Middle frontal gyrus (tissue), 1 donor: ENCODE measurements around the gene LRTM2.
"Not testable (repeated sequence)": the region's sequence is repeated elsewhere in the genome, so short reads cannot be mapped to it uniquely, and the experiment has no call there.

Source experiments
- DNase-seq: peaks from one replicate; pipeline ENCODE4 v3.0.0-alpha.2; 2015; ENCODE audit warnings: low spot score; ENCODE audit errors: extremely low spot score

LRTM2 gene

DNA sequence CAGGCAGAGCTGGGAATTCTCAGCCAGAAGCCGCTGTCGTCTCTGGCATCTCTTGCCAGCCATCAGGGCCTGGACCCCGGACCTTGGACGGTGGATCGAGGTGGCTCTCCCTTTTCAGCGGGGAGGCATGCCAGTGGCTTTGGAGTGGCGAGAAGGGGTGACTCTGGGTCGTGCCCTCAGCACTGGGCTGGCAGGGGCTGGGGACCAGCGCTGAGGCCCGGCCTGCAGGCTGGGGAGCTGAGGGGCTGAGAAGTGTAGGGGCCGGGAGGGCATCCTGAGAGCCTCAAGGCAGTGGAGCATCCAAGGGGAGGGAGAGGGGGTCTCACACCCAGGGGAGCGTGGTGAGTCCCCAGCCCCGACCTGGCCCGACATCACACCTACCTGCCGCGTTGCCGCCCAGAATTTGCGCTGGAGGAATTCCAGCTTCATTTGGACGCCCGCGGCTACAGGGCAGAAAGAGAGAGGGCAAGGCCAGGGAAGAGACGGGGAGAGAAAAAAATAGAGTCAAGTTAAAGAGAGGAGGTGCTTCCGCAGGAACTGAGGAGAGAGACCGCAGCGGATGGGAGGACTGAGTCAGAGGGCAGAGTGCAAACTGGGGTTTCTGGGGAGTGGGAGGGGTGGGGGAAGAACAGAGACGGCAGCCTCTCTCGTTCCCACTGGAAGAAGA is 9.0 kb upstream of the LRTM2 start:
- DNase-seq = no peak

DNA sequence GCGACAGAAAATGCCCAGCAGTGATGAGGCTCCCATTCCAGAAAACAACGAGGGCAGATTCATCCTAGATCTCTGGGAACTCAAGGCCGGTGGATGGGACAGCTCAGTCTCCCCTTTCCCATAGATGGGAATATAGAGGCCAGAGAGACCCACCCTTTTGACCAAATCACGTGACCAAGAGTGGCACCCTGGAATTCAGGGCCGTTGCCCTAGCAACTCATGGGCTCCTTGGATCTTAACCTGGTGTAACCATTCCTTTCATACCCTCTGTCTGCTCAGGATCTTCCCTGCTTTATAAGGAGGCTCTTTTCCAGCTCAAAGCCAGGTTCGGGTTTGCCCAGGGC is 8.4 kb upstream of the LRTM2 start:
- DNase-seq = no peak

DNA sequence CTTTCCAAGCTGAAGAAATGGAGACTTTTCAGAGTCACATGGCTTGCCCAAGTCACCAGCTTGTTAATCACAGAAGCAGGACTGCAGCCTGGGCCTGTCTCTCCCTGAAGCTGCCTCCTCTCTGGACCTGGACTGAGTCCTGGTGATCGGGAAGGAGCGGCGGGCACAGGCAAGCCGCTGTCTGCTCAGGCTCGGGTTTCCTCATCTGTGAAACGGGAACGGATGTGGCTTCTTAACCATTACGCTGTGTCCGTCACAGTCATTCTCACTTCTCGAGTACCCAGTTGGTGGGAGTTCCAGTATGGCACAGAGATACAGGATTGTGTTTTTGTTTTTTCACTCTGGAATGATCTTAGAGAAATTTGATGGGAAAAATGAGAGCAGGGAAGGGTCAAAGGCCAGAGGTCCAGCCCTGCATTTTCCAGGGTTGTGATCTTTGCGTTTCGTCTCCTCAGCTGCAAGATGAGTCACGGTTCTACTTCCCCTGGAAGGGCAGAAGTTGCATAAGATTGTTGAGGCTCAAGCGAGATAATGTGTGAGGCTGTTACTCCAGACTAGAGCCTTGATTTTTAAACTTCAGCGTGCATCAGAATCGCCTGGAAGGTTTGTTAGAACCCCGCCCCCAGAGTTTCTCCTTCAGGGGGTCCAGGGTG is 7.6 kb upstream of the LRTM2 start:
- no peak for DNase-seq

DNA sequence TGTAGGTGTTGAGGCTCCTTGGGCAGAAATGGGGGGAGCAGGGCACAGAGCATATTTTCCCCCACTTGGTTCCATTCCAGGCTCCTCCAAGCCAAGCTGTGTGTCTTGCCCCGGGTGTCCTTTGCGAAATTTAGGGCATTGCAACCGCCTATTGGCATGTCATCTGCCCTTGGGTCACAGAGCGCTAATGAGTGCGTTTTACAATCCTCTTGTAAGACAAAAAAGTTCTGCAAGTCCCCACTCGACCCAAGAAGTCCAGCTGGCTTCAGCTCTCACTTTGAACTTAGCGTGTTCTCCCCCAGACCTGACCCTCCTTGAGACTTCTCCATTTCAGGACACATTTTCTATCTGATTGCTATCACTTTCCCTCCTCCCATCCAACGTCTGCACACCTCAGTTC is 6.1 kb upstream of the LRTM2 start:
- no peak for DNase-seq

DNA sequence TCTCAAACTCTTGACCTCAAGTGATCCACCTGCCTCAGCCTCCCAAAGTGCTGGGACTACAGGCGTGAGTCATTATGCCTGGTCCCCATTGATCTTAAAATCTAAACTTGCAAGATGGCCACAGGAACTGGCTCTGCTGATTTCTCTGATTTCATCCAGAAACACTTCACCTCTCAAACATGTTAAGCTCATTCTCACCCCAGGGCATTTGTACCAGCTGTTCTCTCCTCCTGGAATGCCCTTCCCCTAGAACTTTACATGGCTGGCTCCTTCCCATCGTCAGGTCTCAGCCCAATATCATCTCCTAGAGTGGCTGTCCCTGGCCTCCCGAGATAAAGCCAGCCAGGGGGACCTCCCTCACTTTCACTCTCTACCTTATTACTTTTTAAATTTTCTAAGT is 5.3 kb upstream of the LRTM2 start:
- no peak for DNase-seq

DNA sequence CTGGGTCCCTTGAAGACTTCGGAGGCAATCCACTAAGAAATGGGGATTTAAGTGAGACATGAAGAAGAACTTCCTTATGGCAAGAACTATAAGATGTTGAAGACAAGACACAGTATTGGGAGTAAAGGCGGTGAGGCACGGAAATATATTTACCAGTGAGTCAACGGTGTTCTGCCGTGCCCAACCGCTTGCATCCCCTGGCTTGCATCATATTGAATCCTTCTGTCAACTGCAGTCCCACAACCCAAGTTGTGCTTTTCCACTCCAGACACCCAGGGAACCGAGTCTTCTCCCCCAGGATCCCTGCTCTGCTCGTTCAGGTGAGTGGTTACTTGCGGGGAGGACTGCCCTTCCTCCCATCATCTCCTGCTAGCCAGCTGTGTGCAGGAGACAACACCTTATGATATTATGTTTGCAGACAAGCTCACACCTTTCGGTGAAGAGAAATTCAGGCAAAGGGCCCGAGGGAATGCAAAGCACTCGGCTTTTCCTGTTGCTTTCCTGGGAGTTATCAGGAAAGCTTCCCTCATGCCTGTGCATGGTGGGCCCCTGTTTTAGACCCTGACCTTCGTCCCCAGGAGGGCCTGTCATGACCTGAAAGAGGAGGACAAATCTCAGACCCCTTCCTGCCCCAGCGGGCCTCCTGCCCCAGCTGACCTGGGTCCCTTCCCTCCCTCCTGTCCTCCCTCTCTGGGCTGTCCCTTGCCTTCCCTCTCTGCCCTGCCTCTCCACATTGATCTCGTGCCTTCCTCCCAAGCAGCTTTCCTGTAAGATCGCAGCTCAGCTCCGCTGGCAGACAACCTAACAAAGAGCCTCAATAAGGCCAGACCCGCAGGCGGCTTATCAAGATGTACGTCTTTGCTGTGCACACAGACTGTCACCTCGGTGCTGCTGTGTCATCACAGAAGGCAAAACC is 4.3 kb upstream of the LRTM2 start:
- DNase-seq = no peak

DNA sequence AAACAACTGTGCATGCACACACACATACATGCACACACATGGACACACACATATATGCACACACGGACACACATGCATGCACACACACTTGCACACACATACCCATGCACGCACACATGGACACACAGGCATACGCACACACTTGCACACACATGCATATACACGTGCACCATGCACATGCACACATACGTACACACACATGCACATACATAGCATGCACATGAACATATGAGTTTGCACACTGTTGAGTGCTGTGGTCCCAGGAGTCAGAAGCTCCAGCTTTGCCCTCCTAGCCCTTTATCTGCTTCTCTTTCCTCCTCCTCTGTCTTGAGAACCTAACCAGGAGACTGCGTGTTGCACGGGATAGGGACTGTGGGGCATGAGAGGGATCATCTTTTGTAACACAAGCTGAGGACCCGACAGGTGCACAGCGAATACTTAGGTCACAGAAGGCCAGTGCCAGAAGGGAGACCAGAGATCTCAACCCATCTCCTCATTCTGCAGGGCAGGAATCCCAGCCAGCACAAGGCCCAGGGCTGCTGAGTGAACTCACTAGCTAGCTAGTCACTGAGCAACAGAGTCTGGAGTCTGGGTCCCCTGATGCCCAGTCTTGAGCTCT is 3.5 kb upstream of the LRTM2 start:
- DNase-seq = no peak

DNA sequence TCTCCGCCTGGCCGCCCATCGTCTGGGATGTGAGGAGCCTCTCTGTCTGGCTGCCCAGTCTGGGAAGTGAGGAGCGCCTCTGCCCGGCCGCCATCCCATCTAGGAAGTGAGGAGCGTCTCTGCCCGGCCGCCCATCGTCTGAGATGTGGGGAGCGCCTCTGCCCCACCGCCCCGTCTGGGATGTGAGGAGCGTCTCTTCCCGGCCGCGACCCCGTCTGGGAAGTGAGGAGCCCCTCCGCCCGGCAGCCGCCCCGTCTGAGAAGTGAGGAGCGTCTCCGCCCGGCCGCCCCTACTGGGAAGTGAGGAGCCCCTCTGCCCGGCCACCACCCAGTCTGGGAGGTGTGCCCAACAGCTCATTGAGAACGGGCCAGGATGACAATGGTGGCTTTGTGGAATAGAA is 2.4 kb upstream of the LRTM2 start:
- DNase-seq = not testable (repeated sequence)

DNA sequence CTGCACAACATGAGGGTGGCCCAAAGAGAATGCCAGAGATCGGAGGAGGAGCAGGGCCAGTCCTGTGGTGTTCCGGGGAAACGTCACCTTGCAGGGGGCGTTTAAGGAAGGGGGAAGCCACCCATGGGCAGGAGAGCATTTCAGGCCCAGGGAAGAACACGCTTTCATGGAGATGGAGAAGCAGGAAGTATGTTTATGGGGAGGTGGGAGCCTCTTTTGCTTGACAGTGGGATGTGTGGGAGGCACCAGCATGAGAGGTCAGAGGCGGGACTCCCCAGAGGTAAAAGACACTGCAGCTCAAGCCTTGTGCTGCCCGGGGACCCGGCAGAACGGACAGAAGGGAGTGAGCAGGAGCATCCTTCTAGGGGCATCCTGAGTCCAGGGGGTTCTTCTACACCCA is 1.3 kb upstream of the LRTM2 start:
- DNase-seq = no peak

DNA sequence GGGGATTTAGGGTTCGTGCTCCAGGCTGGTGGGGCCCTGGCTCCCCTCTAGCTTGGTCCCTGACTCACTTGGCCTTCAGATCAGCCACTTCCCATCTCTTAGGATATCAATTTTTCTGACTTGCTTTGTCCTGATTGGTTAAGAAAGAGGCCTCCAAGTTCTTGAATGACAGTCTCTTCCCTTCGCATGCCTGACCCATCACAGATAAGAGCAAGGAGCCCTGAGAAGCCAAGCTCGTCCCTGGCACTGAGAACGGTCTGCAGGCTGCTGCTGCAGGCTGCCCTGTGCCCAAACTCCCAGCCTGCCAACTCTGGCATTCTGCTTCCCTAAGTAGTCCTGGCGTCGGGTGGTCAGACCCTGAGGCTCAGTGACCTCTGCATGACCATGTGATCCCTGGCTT is 794 bp upstream of the LRTM2 start:
- DNase-seq = no peak

DNA sequence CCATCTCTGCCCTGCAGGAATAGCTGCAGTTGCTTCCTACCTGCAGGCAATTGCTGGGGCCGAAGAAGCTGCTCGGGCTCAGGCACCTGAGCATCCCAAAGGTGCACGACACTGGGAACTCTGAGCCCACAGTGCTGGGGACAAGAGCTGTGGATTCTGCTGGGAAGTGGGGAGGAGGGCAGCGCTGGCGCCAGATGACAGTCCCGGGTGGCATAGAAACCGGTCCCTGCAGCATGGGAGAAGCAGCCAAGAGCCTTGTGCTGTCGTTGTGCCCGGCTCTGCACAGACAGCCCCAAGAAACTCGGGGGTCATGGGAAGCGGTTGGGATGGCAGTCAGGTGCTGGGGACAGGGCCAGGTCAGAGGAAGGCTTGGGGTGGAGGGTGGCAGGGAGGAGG is 529 bp downstream of the LRTM2 start:
- DNase-seq = no peak

DNA sequence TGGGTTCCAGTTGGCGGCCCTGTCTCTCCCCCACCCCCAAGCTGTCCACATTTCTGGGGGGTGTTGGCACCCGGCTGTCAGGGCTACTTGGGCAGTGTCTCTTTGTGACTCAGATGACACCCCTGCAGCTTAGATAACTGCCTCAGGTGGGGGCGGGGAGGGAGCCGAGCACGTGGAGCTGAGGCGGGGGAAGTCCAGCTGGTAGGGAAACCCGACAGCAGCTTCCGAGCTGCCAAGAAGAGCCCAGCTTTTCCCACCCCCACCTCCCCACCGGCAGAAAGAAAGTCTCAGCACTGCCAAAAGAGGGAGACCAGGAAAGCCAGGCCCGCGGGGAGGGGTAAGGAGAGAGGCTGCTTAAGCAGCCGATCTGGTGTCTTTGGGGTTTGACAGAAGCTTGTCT is 1.4 kb downstream of the LRTM2 start:
- DNase-seq = peak; percentile 17

DNA sequence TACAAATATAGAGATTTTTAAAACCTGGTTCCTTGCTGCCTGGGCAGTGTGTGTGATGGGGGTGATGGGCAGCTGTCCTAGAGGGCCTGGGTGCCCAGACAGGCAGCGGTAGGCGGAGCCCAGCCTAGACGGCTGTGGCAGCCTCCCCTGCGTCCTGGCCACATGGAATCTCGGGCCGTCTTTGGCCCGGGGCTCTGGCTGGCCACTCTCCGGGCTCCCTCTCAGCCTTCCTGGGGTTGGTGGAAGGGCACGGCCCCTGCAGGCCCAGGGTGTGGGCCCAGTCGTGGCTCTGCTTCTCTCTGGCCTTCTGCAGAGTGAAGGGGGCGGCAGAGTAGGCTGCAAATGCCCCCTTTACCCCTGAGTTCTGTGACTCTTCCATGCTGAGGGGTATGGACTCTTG is 2.3 kb downstream of the LRTM2 start:
- DNase-seq = no peak

DNA sequence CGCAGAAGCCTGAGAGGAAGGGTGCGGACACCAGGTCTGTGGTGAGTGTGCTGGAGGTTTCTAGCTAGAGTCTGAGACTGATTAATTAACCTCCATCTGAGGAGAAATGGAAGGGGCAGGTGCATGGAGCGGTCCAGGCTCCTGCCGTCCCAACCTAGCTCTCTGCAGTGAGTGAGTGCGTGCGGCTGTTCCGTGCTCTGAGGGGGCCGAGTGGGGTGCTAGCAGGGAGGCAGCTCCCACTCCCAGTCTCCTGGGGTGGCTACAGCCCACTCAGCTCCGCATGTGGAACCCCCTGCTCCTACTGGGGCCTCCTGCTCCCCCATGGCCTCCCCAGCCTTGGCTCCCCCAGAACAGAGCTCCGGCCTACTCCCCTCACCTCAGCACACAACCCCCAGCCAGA is 2.9 kb downstream of the LRTM2 start:
- DNase-seq = no peak

DNA sequence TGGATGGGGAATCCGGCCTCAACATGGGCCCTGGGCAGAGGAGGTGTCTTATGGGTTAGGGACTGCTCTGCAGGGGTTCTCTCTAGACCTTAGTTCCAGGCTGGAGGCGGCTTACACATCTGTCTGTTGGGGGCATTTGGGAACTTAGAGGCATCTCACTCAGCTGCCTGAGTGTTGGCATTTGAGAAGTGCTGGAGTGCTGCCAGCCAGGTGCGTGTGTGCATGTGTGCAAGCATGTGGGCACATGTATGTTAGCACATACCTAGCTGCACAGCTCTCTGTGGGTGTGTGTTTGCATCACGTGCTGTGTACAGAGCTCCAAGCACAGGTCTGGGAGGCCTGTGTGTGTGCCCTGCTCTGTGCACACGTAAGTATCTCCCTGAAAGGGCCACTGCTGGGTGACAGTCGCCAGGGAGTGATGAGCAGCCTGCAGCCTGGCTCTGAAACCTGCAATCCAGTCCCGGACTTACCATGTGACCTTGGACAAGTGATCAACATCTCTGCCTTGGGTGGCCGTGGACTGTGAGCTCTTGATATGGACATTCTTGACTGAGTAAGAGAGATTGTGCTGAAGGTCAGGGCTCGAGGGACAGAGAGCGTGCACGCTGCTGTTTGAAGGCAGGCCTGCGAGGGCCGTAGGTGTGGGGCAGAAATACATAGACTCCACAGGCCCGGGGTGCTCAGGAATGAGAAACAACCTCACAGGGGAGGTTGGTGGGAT is 5.2 kb downstream of the LRTM2 start:
- DNase-seq = no peak

DNA sequence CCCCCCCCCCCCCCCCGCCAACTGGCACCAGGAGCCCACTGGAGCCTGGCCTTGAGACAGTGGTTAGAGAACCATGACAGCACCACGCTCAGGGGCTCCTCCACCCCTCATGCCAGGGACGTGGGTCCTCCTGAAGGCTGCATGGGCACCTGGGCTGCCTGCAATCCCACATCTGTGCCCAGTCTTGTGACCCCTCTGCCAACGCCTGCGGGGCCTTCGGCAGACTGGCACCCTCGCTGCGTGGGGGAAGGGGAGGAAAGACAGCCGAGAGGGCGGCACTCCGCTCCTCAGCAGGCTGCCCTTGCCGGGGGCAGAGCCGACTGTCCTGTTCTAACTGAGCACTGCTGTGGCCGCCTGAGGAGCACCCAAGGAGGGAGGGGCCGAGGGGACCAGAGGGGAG is 6.0 kb downstream of the LRTM2 start:
- no peak for DNase-seq

DNA sequence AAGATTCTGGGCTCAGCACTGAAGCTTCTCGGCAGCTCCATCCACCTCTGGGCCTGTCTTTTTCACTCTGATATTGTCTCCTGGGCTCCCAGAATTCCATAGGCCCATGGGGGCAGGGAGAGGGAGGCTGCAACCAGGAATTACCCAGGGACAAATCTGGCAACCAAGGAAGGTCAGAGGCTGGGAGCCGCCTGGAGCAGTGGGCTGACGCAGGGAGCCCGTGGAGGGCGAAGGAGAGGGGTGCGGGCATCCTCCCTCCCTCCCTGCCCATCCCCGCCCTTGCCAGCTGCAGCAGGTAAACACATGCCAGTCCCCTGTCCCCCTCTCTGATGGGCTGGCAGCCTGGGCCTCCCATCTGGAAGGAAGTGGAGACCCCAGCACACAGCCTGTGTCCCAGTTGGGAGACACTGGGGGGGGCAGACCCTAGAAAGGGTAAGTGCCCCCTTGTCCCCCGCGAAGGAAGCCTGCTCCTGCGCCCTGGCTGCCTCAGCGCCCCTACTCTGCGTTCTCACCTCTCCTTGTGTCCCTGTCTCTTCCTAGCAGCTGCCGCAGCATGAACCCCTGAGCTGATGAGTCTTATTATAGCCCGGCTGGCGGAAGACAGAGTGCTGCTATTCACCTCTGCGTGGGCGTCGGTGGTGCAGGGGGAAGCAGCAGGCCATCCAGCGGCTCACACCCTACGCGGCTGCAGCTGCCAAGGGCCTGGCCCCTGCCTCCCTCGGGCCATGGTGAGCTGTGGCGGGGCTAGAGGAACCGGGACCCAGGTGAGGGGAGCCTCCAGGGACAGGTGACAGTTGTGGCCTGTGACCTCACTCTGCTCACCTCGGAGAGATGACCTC is 6.7 kb downstream of the LRTM2 start:
- DNase-seq = no peak

DNA sequence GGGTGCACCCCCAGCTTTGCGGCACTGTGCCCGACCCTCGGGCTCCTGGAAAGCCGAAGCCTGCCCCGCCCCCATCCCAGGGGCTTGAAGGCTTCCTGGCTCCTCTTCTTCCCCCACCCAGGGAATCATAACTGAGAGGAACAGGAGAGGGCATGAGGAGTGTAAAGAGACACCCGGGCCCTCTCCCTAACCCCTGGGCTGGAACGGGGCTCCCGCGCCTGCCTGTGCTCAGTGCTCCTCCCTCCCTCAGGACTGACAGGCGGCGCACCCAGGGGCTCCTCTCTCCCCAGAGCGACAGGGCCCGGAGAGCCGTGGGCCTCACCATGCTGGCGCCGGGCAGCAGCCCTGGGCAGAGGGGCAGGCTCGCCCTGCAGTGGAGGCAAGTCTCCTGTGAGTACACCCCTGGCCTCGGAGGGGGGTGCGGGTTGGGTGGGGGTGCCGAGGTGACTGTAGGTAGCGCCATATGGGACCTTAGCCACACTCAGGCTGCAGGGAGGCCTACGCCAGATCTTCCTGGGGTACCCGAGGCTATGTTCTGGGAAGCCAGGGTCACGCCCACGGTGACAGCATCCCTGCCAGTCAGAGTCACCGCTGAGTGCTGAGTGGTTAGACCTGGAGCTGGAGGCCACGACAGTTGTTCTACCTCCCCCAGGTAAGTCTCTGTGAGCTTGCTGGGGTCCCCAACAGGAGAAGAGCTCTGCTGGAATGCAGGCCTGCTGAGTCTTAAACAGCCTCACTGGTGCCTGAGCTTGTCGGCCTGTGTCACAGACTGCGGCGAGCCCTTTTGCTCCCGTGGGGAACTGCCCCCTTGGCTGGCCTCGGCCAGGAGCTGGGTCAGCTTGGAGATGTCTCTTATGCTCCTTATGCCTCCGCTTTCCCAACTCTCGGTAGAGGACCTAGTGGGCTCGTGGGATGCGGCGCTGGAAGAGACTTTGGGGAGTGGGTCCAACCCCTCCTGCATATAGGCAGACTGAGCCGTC is 7.8 kb downstream of the LRTM2 start:
- DNase-seq = no peak

DNA sequence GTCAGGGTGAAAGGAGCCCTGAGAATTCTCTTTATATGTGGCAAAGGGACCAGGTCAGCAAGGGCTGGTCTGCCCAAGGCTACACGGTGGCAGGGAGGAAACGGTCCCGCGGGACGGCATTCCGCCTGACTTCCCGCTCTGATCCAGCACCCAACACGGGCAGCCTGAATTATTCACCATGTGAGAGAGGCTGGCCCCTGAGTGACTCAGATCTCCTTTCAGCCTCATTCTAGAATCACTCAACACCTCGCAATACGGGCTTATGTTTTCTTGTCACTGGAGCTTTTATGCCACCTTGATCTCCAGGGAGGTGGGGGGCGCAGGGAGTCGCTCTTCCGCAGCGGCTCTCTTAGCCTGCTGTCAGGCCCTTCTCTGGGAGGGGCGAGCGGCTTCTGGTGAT is 8.5 kb downstream of the LRTM2 start:
- DNase-seq = no peak
